Adipocyte (in vitro differentiated cells): ENCODE data around the gene HECTD1.
A peak's percentile ranks its signal among the peaks of the same experiment; 100 is the strongest.

Experiments
- DNase-seq: peaks from one replicate; pipeline ENCODE4 v3.0.0-alpha.2; 2015; ENCODE audit warnings: low read depth
- H3K27me3 ChIP-seq: replicated peaks from 2 replicates; pipeline ENCODE4 v1.7.0; 2013; ENCODE audit warnings: mild to moderate bottlenecking, low read length, moderate library complexity; ENCODE audit not compliant: control insufficient read depth, insufficient read depth
- H3K36me3 ChIP-seq: 2 replicates; pipeline ENCODE4 v1.7.0; 2013; ENCODE audit warnings: low read length, mild to moderate bottlenecking, moderate library complexity; ENCODE audit not compliant: control insufficient read depth, insufficient read depth, severe bottlenecking
- H3K4me1 ChIP-seq: 2 replicates; pipeline ENCODE4 v1.7.0; 2013; ENCODE audit warnings: mild to moderate bottlenecking, low read length, moderate library complexity; ENCODE audit not compliant: control insufficient read depth, insufficient read depth
- H3K4me3 ChIP-seq: 2 replicates; pipeline ENCODE4 v1.7.0; 2013; ENCODE audit warnings: mild to moderate bottlenecking, low read length, moderate library complexity
- H3K9ac ChIP-seq: 2 replicates; pipeline ENCODE4 v1.7.0; 2013; ENCODE audit warnings: mild to moderate bottlenecking, low read length, moderate library complexity
- H3K9me3 ChIP-seq: 2 replicates; pipeline ENCODE4 v1.7.0; 2013; ENCODE audit warnings: mild to moderate bottlenecking, low read length, moderate library complexity; ENCODE audit not compliant: control insufficient read depth

Gene HECTD1

DNA sequence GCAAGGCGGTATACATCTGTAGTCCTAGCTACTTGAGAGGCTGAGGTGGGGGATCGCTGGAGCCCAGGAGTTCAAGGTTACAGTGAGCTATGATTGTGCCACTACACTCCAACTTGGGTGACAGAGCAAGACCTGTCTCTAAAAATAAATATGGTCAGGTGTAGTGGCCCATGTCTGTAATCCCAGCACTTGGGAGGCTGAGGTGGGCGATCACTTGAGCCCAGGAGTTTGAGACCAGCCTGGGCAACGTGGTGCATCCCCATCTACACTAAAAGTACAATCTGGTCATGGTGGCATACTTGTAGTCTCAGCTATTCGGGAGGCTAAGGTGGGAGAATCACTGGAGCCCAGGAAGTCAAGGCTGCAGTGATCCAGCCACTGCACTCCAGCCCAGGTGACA lies 40.6 kb downstream of the HECTD1 start:
- H3K4me1 ChIP-seq, result peaks cover 41% of the 10 kb centered on the region
- no peaks in the 10 kb centered on the region for H3K27me3 ChIP-seq
- H3K9ac ChIP-seq, result no peak overlapping the region
- DNase-seq, result no peak
- no peaks in the 10 kb centered on the region for H3K9me3 ChIP-seq
- peaks cover 83% of the 10 kb centered on the region for H3K36me3 ChIP-seq
- no peak overlapping the region for H3K4me3 ChIP-seq

DNA sequence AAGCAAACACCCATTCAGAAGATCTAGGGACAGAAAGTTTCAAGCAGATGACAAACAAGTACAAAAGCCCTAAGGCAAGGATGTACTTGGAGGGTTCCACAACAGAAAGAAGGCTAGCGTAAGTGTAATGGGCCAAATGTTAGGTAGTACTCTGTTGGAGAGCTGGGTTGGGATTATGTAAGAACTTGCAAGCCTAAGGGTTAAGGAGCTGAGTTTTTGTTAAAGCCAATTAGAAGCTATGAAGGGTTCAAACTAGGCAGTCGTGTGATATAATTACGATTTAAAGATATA lies 41.4 kb downstream of the HECTD1 start:
- no peak overlapping the region for H3K4me3 ChIP-seq
- H3K9ac ChIP-seq, result peak overlapping the region; percentile 6
- H3K9me3 ChIP-seq, result no peaks in the 10 kb centered on the region
- H3K4me1 ChIP-seq, result peaks cover 40% of the 10 kb centered on the region
- H3K36me3 ChIP-seq, result peaks cover 75% of the 10 kb centered on the region
- no peak for DNase-seq
- no peaks in the 10 kb centered on the region for H3K27me3 ChIP-seq

DNA sequence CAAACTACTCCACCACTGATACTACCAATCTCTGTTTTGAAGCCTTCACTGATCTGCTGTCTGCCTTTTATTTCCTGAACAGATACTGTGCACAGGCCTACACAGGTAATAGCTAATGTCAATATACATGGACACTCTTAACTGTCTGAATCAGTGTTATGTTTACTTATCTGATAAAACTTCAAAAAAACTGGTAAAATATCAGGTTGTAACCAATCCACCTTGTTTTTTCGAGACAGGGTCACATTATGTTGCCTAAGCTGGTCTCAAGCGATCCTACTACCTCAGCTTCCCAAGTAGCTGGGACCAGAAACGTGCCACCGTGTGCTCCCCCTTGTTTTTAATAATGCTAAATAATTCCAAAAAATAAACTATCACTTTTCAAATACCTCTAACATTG lies 43.5 kb downstream of the HECTD1 start:
- Histone ChIP-seq H3K36me3 (peaks cover 66% of the 10 kb centered on the region), H3K9me3 (no peaks in the 10 kb centered on the region), H3K4me1 (peaks cover 50% of the 10 kb centered on the region), H3K27me3 (no peaks in the 10 kb centered on the region), H3K4me3 (no peak overlapping the region), H3K9ac (peak overlapping the region; percentile 39)
- no peak for DNase-seq

DNA sequence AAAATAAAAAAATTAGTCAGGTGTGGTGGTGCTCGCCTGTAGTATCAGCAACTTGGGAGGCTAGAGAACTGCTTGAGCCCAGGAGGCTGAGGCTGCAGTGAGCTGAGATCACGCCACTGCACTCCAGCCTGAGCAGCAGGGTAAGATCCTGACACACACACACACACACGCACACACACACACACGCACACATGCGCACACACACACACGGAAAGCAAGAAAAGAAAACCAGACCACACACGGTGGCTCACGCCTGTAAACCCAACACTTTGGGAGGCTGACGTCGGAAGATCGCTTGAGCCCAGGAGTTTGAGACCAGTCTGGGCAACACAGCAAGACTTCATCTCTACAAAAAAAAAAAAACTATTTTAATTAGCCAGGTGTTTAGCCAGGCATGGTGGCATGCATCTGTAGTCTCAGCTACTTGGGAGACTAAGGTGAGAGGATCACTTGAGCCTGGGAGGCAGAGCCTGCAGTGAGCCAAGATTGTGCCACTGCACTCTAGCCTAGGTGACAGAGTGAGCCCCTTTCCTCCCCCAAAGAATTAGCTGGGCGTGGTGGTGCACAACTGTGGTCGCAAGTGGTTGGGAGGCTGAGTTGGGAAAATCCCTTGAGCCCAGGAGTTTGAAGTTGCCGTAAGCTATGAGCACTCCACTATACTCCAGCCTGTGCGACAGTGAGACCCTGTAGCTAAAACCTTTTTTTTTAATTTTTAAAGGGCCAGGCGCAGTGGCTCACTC lies 44.5 kb downstream of the HECTD1 start:
- DNase-seq, result no peak
- no peak overlapping the region for H3K9ac ChIP-seq
- H3K9me3 ChIP-seq, result no peaks in the 10 kb centered on the region
- no peak overlapping the region for H3K4me3 ChIP-seq
- peaks cover 61% of the 10 kb centered on the region for H3K36me3 ChIP-seq
- H3K27me3 ChIP-seq, result no peaks in the 10 kb centered on the region
- peaks cover 50% of the 10 kb centered on the region for H3K4me1 ChIP-seq

DNA sequence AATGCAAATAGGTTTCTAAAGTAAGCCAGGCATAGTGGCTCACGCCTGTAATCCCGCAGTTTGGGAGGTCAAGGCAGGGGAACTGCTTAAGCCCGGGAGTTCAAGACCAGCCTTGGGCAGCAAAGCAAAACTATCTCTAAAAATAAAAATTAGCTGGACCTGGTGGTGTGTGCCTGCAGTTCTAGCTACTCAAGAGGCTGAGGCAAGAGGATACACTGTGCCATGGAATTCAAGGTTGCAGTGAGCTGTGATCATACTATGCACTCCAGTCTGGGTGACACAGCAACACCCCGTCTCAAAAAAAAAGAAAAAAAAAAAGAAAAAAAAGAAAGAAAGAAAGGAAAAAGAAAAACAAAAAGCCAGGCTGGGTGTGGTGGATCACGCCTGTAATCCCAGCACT lies 46.3 kb downstream of the HECTD1 start:
- Histone ChIP-seq H3K4me1 (peaks cover 46% of the 10 kb centered on the region), H3K9ac (no peak overlapping the region), H3K36me3 (peaks cover 59% of the 10 kb centered on the region), H3K4me3 (no peak overlapping the region), H3K9me3 (no peaks in the 10 kb centered on the region), H3K27me3 (no peaks in the 10 kb centered on the region)
- no peak for DNase-seq

DNA sequence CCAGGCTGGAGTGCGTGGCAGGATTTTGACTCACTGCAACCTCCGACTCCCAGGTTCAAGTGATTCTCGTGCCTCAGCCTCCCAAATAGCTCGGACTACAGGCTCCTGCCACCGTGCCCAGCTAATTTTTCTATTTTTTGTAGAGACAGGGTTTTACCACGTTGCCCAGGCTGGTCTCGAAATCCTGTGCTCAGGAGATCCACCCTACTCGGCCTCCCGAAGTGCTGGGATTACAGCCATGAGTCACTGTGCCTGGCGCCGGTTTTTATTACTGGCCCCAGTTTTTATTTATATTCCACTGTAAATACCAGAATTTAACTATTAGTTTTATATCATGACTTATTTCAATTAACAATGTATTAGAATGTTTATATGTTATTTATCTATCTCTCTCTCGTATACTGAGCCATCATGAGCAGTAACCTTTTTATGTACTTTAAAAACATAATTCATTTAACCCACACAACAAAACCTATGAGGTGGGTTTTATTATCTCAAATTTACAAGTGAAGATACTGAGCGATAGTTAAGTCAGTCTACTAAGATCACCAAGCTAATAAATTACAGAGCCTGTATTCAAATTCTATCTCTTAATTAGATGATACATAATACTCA lies 47.8 kb downstream of the HECTD1 start:
- Histone ChIP-seq H3K4me3 (no peak overlapping the region), H3K27me3 (no peaks in the 10 kb centered on the region), H3K36me3 (peaks cover 67% of the 10 kb centered on the region), H3K4me1 (peaks cover 40% of the 10 kb centered on the region), H3K9ac (peak overlapping the region; percentile 60), H3K9me3 (no peaks in the 10 kb centered on the region)
- no peak for DNase-seq

DNA sequence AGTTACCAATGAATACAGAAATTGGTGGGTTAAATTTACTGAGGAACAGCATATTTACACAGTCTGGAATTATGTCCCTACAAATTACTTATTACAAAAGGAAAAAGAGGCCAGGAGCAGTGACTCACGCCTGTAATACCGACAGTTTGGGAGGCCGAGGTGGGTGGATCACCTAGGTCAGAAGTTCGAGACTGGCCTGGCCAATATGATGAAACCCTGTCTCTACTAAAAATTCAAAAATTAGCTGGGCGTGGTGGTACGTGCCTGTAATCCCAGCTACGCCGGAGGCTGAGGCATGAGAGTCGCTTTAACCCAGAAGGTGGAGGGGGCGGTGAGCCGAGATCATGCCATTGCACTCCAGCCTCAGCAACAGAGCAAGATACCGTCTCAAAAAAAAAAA lies 52.6 kb downstream of the HECTD1 start:
- H3K9ac ChIP-seq, result peak overlapping the region; percentile 27
- no peak overlapping the region for H3K4me3 ChIP-seq
- H3K9me3 ChIP-seq, result no peaks in the 10 kb centered on the region
- DNase-seq, result peak; percentile 45
- H3K27me3 ChIP-seq, result no peaks in the 10 kb centered on the region
- H3K36me3 ChIP-seq, result peaks cover 69% of the 10 kb centered on the region
- peaks cover 16% of the 10 kb centered on the region for H3K4me1 ChIP-seq

DNA sequence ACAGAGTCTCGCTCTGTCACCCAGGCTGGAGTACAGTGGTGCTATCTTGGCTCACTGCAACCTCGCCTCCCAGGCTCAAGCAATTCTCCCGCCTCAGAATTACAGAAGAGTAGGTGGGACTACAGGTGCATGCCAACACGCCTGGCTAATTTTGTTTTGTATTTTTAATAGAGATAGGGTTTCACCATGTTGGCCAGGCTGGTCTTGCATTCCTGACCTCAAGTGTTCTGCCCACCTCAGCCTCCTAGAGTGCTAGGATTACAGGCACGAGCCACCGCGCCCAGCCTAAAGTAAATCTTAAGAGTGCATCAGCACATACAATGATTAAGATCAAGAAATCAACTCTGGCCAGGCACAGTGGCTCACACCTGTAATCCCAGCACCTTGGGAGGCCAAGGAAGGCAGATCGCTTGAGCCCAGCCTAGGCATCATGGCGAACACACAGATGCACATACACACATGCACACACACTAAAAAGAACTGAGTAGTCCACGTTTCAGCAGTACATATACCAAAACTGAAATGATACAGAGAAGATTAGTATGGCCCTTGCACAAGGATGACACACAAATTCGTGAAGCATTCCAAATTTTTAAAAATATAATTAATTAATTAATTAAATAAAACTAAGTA lies 65.0 kb downstream of the HECTD1 start:
- Histone ChIP-seq H3K4me1 (peaks cover 9% of the 10 kb centered on the region), H3K36me3 (peaks cover 94% of the 10 kb centered on the region), H3K4me3 (no peak overlapping the region), H3K9me3 (no peaks in the 10 kb centered on the region), H3K9ac (no peak overlapping the region), H3K27me3 (no peaks in the 10 kb centered on the region)
- DNase-seq, result no peak

DNA sequence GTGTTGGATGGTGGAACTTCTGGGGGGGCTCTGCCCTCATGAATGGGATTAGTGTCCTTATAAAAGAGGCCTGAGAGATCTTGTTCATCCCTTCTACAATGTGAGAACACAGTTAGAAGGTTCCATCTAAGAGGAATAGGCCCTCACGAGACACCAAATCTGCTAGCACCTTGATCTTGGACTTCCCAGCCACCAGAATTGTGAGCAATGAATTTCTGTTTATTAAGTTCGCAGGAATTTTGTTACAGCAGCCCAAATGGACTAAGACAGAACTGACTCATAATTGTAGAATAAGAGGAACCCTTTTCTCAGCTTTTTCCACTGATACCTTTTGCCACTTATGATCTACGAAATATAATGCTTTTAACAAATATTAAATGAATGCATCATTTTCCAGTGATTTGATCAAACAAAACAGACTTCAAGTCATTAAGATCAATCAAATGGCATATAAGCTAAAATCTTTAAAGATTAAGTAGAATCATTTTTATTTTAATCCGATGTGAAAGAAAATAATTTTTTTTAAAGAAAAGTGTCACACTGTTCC lies 68.2 kb downstream of the HECTD1 start:
- H3K9me3 ChIP-seq, result no peaks in the 10 kb centered on the region
- no peak for DNase-seq
- H3K4me3 ChIP-seq, result no peak overlapping the region
- no peaks in the 10 kb centered on the region for H3K27me3 ChIP-seq
- no peak overlapping the region for H3K9ac ChIP-seq
- peaks cover 95% of the 10 kb centered on the region for H3K36me3 ChIP-seq
- peaks cover 9% of the 10 kb centered on the region for H3K4me1 ChIP-seq

DNA sequence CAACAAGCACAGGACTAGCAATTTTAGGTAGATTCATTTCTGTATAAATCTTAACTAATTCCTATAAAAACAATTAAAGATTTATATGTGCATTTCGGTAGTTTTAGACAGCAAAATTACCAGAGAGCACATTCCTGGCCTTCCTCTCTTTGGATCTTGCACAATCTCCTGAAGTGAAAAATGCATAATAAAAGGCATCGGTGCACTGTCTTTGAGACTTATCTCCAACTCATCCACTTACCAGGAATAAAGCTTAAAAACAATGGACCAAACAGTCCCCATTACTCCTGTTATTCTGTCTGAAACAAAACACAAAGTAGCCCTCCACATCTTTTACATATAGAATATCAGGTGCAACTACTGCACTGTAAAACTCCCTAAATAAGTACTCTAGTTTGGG lies 69.3 kb downstream of the HECTD1 start:
- H3K9ac ChIP-seq, result no peak overlapping the region
- no peaks in the 10 kb centered on the region for H3K27me3 ChIP-seq
- H3K36me3 ChIP-seq, result peaks cover 95% of the 10 kb centered on the region
- peak; percentile 51 for DNase-seq
- H3K9me3 ChIP-seq, result no peaks in the 10 kb centered on the region
- H3K4me1 ChIP-seq, result peaks cover 9% of the 10 kb centered on the region
- H3K4me3 ChIP-seq, result no peak overlapping the region

DNA sequence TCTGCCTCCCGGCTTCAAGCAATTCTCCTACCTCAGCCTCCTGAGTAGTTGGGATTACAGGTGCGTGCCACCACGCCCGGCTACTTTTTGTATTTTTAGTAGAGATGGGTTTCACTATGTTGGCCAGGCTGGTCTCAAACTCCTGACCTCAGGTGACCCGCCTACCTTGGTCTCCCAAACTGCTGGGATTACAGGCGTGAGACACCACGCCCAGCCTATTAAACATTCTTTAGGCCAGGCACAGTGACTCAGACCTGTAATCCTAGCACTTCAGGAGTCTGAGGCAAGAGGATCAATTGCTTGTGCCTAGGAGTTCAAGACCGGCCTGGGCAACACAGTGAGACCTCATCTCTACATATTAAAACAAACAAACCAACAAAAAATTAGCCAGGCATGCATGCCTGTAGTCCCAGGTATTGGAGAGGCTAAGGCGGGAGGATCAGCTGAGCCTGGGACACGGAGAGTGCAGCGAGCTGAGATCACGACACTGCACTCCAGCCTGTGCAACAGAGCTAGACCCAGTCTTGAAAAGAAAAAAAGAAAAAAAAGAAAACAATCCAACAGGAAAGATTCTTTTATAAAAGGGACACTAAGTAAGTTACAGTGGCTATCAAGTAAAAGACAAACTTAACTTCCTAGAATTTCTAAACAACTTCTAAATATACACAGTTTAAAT lies 70.2 kb downstream of the HECTD1 start:
- no peak overlapping the region for H3K9ac ChIP-seq
- H3K4me3 ChIP-seq, result no peak overlapping the region
- H3K27me3 ChIP-seq, result no peaks in the 10 kb centered on the region
- H3K4me1 ChIP-seq, result peaks cover 9% of the 10 kb centered on the region
- peaks cover 97% of the 10 kb centered on the region for H3K36me3 ChIP-seq
- H3K9me3 ChIP-seq, result no peaks in the 10 kb centered on the region
- no peak for DNase-seq
